ENCODE results near the gene EIF4G2. TPM values are rescaled to one million over a fixed set of nuclear protein-coding genes. Genes with fewer than 3 reads are reported as not detected.

Gene EIF4G2
- total RNA-seq, 4 donors from 2014 or later: 286 to 726 (median 581) TPM

DNA sequence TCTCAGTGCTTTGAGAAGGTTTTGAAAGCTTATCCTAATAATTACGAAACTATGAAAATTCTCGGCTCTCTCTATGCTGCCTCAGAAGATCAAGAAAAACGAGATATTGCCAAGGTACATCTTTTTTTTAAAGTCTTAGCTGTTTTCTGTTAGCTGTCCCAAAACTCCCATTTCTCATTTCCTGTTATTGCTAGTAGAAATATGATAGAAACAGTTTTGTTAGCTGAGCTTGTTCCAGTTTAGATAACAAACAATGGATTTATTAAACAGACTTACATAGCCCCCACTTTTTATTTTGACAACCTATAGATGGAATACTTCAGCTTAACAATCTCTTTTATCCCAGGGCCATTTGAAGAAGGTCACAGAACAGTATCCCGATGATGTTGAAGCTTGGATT is 45.0 kb downstream of the EIF4G2 start:
- intact Hi-C loops (cut with DNase I; ENCODE audit: low total_unique reads): no loop called here

GRCh38 chr11:10762913-10763421 is 45.8 kb downstream of the EIF4G2 start:
- TF ChIP-seq POLR2A (IDR thresholded peaks at IDR 0.05): no peak
- TF ChIP-seq, protein P1, sequence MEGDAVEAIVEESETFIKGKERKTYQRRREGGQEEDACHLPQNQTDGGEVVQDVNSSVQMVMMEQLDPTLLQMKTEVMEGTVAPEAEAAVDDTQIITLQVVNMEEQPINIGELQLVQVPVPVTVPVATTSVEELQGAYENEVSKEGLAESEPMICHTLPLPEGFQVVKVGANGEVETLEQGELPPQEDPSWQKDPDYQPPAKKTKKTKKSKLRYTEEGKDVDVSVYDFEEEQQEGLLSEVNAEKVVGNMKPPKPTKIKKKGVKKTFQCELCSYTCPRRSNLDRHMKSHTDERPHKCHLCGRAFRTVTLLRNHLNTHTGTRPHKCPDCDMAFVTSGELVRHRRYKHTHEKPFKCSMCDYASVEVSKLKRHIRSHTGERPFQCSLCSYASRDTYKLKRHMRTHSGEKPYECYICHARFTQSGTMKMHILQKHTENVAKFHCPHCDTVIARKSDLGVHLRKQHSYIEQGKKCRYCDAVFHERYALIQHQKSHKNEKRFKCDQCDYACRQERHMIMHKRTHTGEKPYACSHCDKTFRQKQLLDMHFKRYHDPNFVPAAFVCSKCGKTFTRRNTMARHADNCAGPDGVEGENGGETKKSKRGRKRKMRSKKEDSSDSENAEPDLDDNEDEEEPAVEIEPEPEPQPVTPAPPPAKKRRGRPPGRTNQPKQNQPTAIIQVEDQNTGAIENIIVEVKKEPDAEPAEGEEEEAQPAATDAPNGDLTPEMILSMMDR (IDR thresholded peaks at IDR 0.05): no peak
- Histone ChIP-seq H3K4me3 (no peak overlapping the region), H3K4me1 (no peaks in the 10 kb centered on the region), H3K27ac (no peak overlapping the region), H3K9me3 (no peaks in the 10 kb centered on the region), H3K27me3 (no peaks in the 10 kb centered on the region), H3K36me3 (no peaks in the 10 kb centered on the region)
- intact Hi-C loops (cut with DNase I; ENCODE audit: low total_unique reads): no loop called here
- no peak for DNase-seq

More for the DNA sequence above, 45.0 kb downstream of the EIF4G2 start:
- no peaks in the 10 kb centered on the region for H3K27me3 ChIP-seq
- DNase-seq: no peak
- no peaks in the 10 kb centered on the region for H3K4me1 ChIP-seq
- no peaks in the 10 kb centered on the region for H3K9me3 ChIP-seq
- H3K36me3 ChIP-seq: no peaks in the 10 kb centered on the region
- H3K4me3 ChIP-seq: no peak overlapping the region
- no peak overlapping the region for H3K27ac ChIP-seq
- TF ChIP-seq POLR2A (IDR thresholded peaks at IDR 0.05): no peak
- TF ChIP-seq, protein P1 (IDR thresholded peaks at IDR 0.05): no peak

GRCh38 chr11:10762185-10762584 is 46.5 kb downstream of the EIF4G2 start:
- intact Hi-C loops (cut with DNase I; ENCODE audit: low total_unique reads): no loop called here
- no peaks in the 10 kb centered on the region for H3K9me3 ChIP-seq

DNA sequence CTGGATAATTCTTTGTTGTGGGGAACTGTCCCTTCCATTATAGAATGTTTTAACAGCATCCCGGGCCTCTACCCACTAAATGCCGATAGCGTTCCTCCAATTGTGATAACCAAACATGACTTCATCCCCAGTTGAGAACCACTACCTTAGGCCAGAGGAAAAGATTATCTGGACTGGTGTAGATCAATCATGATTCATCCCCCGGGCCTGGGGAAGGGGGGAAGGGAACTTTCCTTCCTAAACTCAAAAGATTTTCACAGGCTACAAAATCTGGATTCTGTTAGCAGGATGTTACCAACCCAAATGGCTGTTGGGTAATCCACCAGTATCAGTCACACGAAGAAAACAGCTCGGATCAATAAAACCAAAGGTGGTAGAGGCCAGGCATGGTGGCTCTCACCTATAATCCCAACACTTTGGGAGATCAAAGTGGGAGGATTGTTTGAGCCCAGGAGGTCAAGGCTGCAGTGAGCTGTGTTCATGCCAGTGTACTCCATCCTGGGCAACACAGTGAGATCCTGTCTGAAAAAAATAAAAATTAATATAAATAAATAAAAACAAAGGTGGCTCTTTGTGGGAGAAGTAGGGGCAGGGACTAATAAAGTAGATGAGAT is 47.5 kb downstream of the EIF4G2 start:
- H3K9me3 ChIP-seq: no peaks in the 10 kb centered on the region
- H3K36me3 ChIP-seq: no peaks in the 10 kb centered on the region
- intact Hi-C loops (cut with DNase I; ENCODE audit: low total_unique reads): no loop called here
- H3K4me1 ChIP-seq: no peaks in the 10 kb centered on the region
- no peak for TF ChIP-seq POLR2A (IDR thresholded peaks at IDR 0.05)
- TF ChIP-seq, protein P1 (IDR thresholded peaks at IDR 0.05): no peak
- no peaks in the 10 kb centered on the region for H3K27me3 ChIP-seq
- no peak for DNase-seq
- H3K27ac ChIP-seq: no peak overlapping the region
- H3K4me3 ChIP-seq: no peak overlapping the region

More at GRCh38 chr11:10762185-10762584, 46.5 kb downstream of the EIF4G2 start:
- Histone ChIP-seq H3K27ac (no peak overlapping the region), H3K4me3 (no peak overlapping the region), H3K4me1 (no peaks in the 10 kb centered on the region), H3K36me3 (no peaks in the 10 kb centered on the region), H3K27me3 (no peaks in the 10 kb centered on the region)
- TF ChIP-seq POLR2A (IDR thresholded peaks at IDR 0.05): no peak
- TF ChIP-seq, protein P1 (IDR thresholded peaks at IDR 0.05): no peak
- DNase-seq: no peak

GRCh38 chr11:10758957-10759356 is 49.8 kb downstream of the EIF4G2 start:
- TF ChIP-seq, protein P1 (IDR thresholded peaks at IDR 0.05): no peak
- intact Hi-C loops (cut with DNase I; ENCODE audit: low total_unique reads): no loop called here
- Histone ChIP-seq H3K4me3 (no peak overlapping the region), H3K36me3 (no peaks in the 10 kb centered on the region), H3K27me3 (no peaks in the 10 kb centered on the region), H3K27ac (no peak overlapping the region), H3K4me1 (no peaks in the 10 kb centered on the region), H3K9me3 (no peaks in the 10 kb centered on the region)
- DNase-seq: no peak
